Omental fat pad (tissue), 4 donors: ENCODE results near the gene MFAP5. TPM values are rescaled to one million over a fixed set of nuclear protein-coding genes. Genes with fewer than 3 reads are reported as not detected.
"Not testable (repeated sequence)": the region's sequence is repeated elsewhere in the genome, so short reads cannot be mapped to it uniquely, and the experiment has no call there.

Source experiments
- ATAC-seq: fragments of 150-250 bp; one replicate; pipeline ENCODE4 v1.9.1; 2016; ENCODE audit warnings: mild to moderate bottlenecking, moderate library complexity; ENCODE audit not compliant: low FRiP score
- DNase-seq: peaks from one replicate; pipeline ENCODE4 v3.0.0-alpha.2; 2019; ENCODE audit warnings: low spot score
- CTCF ChIP-seq, 3 donors: fragments of 450-650 bp; IDR thresholded peaks; one replicate each; pipeline ENCODE4 v1.5.1; 2016 to 2017; ENCODE audit warnings: antibody characterized with exemption in 3 of 3, mild to moderate bottlenecking in 3 of 3, moderate library complexity in 2 of 3
- total RNA-seq, 4 donors: library from RNA; depleted of rRNA; stranded (reverse); fragments of >200 nt; gene quantifications; one replicate each; pipeline ENCODE4 v1.1.0, GENCODE V29; 2016

The MFAP5 gene
- total RNA-seq, 4 donors from 2014 or later: 34.5 to 793 (median 148) TPM

DNA sequence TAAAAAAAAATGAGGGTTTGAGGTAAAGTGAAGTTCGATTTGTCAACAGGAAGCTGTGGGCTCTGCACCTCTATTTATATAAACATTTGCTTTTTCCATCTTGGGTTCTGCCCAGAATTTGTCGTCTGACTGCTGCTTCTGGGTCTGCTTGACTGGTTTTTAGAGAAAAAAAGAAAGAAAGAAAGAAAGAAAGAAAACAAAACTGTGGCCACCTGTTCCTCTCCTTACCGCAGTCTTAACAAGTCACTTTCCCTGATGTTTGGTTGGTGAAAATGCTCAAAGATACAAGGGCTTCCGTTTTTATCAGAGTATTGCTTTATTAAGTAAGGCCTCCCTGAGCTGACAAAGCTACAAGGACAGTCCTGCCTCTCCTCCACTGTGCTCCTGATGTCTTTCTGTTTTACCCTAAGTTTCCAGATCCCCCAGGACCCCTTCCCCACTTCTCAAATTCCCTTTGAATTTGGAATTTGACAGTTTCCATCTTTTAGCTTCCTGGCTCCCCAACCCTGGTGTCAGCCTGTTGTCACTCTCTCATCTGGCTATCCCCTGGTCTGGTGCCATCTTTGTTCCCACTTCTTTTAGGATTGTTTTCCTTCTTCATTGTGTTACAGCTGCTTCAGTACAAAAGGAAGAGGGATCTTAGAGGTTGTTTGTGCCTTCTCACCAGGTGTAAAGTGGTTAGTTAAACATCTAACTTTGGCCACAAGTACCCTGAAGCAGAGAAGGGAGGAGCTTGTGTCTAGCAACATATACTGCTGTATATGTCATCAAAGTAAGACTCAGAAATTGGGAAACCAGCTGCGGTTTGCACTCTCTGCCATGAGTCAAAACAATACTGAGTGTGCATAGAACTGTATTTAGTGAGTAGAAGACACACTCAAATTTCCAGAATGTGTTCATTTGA, 18.0 kb downstream of the MFAP5 start:
- no peak for ATAC-seq
- TF ChIP-seq CTCF (IDR thresholded peaks at IDR 0.05): no peak
- DNase-seq: no peak

DNA sequence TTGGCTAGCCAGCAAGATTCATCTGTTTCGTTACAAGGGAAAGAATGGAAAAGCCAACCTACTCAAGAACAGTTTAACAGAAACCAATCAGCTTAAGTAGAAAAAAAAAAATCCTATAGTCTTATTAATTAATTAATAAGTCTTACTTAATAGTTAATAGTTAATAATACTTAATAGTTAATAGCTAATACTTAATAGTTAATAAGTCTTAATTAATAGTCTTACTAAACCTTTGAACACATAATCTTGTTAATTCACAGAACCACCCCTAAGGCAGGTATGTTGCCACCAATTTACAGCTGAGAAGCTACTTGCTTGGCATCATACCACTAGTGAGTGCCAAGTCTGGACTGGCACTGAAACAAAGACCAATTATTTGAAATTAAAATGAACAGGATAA, 19.9 kb downstream of the MFAP5 start:
- DNase-seq: no peak
- ATAC-seq: no peak
- TF ChIP-seq CTCF (IDR thresholded peaks at IDR 0.05): no peak

- no peak for ATAC-seq
- DNase-seq: no peak
- TF ChIP-seq CTCF (IDR thresholded peaks at IDR 0.05): no peak
Measured at GRCh38 chr12:8639936-8640335, 22.7 kb downstream of the MFAP5 start.

DNA sequence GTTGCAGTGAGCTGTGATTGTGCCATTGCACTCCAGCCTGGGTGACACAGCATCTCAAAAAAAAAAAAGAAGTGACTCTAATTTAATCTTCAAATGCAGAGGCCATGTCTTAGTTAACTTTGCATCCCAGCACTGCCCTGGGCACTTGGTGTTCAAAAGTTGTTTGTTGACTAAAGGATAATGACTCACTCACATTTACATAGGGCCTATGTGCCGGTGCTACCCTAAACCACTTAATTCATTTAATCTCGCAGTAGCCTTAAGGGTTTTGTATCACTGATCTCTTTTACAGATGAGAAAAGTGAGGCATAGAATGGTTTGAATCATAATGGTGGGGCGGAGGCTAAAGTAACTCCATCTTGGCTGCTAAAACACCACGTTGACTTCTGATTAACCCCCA, 23.7 kb downstream of the MFAP5 start:
- TF ChIP-seq CTCF (IDR thresholded peaks at IDR 0.05): no peak
- no peak for ATAC-seq
- no peak for DNase-seq

- TF ChIP-seq CTCF (IDR thresholded peaks at IDR 0.05): no peak
- ATAC-seq: no peak
- DNase-seq: no peak
Measured at GRCh38 chr12:8637666-8638065, 25.0 kb downstream of the MFAP5 start.

GRCh38 chr12:8637244-8637643, 25.4 kb downstream of the MFAP5 start:
- ATAC-seq: no peak
- DNase-seq: no peak
- TF ChIP-seq CTCF (IDR thresholded peaks at IDR 0.05): no peak

DNA sequence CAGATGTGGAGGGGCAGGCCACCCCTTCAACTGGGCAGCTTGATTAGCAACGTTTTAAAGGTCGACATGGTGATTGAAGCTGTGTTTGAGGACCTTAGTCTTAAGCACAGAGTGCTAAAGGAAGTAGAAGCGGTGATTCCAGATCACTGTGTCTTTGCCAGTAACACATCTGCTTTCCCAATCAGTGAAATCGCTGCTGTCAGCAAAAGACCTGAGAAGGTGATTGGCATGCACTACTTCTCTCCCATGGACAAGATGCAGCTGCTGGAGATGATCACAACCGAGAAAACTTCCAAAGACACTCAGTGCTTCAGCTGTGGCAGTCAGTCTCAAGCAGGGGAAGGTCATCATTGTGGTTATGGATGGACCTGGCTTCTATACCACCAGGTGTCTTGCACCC, 26.0 kb downstream of the MFAP5 start:
- DNase-seq: no peak
- no peak for TF ChIP-seq CTCF (IDR thresholded peaks at IDR 0.05)
- ATAC-seq: no peak

- not testable (repeated sequence) for DNase-seq, ATAC-seq
Measured at GRCh38 chr12:8636007-8636346, 26.6 kb downstream of the MFAP5 start.

DNA sequence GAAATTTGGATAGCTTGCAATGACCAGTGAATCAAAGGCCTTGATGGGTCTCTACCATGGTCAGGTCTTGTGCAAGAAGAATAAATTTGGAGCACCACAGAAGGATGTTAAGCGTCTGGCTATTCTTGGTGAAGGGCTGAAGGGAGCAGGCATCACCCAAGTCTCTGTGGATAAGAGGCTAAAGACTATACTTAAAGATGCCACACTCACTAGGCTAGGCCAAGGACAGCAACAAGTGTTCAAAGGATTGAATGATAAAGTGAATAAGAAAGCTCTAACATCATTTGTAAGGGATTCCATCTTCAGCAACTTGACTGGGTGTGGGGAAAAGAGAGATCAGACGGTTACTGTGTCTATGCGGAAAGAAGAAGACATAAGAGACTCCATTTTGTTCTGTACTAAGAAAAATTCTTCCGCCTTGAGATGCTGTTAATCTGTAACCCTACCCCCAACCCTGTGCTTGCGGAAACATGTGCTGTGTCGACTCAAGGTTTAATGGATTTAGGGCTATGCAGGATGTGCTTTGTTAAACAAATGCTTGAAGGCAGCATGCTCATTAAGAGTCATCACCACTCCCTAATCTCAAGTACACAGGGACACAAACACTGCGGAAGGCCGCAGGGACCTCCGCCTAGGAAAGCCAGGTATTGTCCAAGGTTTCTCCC, 27.2 kb downstream of the MFAP5 start:
- DNase-seq, ATAC-seq: not testable (repeated sequence)
